ENCODE measurements around the gene SAMD11.
A peak's percentile ranks its signal among the peaks of the same experiment; 100 is the strongest.

The SAMD11 gene

DNA sequence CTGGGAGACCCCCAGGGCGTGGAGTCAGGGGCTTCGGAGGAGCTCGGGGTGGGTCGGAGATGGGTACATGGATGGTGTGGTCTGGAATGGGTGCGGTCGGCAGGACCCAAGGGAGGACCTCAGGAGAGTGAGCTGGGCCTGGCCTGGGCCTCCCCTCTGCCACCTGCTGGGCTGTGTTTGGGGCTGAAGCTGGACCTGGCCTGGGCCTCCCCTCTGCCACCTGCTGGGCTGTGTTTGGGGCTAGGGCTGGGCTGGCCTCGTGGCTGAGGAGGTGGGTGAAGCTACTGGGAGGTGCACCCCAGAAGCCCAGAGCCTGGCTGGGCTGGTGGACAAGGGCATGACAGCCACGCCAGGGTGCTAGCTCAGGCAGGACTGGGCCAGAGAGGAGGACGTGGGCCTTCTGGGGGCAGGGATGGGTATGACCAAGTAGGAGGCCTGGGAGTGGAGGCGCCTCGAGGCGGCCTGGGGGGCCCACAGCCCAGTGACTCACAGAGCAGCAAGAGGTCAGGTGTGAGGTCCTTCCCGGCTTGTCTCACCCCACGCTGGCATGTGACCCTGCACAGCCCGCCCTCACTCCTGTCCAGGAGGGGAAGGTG is 14.5 kb downstream of the SAMD11 start:
- no peak overlapping the region for H2AFZ ChIP-seq (ENCODE audit: low read depth, low read length)
- no peaks in the 10 kb centered on the region for H3K9me3 ChIP-seq (ENCODE audit: low read length)
- peaks cover 65% of the 10 kb centered on the region for H3K4me1 ChIP-seq (ENCODE audit: insufficient read depth, low read length)
- no peaks in the 10 kb centered on the region for H3K36me3 ChIP-seq (ENCODE audit: insufficient read depth, low read length)
- H3K27me3 ChIP-seq (ENCODE audit: insufficient read depth, low read length), result peaks cover 69% of the 10 kb centered on the region
- no peak overlapping the region for H3K4me3 ChIP-seq (ENCODE audit: low read length)

DNA sequence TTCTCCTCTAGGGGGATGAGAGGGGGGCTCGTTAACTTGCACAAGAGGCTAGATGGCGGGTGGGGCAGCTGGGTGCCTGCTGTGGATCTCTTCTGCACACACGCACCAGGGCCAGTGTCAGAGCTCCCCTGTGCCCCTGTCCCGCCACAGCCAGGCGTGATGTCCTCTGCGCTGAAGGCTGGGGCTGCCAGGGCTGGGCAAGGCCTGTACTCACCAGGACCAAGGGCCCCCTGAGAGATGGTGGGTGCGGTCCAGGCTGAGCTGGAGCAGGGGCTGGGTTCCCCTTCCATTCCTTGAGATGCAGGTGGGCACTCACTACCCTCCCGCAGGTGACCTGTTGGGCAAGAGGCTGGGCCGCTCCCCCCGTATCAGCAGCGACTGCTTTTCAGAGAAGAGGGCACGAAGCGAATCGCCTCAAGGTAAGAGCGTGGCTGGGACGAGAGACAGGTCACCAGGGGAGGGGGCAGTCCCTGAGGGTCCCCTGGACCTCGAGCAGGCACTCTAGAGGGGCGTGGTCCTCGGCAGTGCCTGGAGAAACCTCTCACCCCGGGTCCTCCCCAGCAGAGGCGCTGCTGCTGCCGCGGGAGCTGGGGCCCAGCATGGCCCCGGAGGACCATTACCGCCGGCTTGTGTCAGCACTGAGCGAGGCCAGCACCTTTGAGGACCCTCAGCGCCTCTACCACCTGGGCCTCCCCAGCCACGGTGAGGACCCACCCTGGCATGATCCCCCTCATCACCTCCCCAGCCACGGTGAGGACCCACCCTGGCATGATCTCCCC is 15.2 kb downstream of the SAMD11 start:
- Histone ChIP-seq H2AFZ (ENCODE audit: low read depth, low read length) (no peak overlapping the region), H3K4me1 (ENCODE audit: insufficient read depth, low read length) (peaks cover 71% of the 10 kb centered on the region)

DNA sequence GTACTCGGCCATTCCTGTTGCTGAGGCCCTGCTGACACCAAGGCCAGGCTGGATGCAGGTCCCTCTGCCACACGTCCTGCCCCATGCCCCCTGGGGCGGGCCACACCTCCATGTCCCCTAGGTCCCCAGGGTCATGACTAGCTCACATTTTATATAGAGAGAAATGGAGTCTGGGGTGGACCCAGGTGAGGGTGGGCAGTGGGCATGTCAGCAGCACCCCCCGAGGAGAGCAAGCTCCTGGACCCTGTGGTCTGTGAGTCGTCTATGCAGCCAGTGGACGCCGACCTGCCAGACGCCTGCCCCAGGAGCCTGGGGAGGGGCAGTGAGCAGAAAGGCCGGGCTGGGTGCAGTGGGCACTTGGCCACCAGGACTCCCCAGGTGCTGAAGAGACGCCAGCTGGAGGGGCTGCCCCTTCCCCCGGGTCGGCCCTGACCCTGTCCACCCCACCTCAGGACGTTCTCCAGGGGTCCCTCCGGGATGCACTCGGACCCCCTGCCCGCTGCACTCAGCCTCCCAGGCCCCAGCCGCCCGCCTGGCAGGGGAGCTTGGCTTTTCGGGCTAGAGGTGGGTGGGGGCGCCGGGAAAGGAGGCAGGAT is 15.9 kb downstream of the SAMD11 start:
- Histone ChIP-seq H3K4me3 (ENCODE audit: low read length) (no peak overlapping the region), H3K36me3 (ENCODE audit: insufficient read depth, low read length) (no peaks in the 10 kb centered on the region), H2AFZ (ENCODE audit: low read depth, low read length) (no peak overlapping the region), H3K4me1 (ENCODE audit: insufficient read depth, low read length) (peaks cover 76% of the 10 kb centered on the region), H3K27me3 (ENCODE audit: insufficient read depth, low read length) (peaks cover 70% of the 10 kb centered on the region), H3K9me3 (ENCODE audit: low read length) (no peaks in the 10 kb centered on the region)

More for the DNA sequence above, 15.2 kb downstream of the SAMD11 start:
- Histone ChIP-seq H3K27me3 (ENCODE audit: insufficient read depth, low read length) (peaks cover 69% of the 10 kb centered on the region), H3K4me3 (ENCODE audit: low read length) (no peak overlapping the region), H3K36me3 (ENCODE audit: insufficient read depth, low read length) (no peaks in the 10 kb centered on the region), H3K9me3 (ENCODE audit: low read length) (no peaks in the 10 kb centered on the region)

DNA sequence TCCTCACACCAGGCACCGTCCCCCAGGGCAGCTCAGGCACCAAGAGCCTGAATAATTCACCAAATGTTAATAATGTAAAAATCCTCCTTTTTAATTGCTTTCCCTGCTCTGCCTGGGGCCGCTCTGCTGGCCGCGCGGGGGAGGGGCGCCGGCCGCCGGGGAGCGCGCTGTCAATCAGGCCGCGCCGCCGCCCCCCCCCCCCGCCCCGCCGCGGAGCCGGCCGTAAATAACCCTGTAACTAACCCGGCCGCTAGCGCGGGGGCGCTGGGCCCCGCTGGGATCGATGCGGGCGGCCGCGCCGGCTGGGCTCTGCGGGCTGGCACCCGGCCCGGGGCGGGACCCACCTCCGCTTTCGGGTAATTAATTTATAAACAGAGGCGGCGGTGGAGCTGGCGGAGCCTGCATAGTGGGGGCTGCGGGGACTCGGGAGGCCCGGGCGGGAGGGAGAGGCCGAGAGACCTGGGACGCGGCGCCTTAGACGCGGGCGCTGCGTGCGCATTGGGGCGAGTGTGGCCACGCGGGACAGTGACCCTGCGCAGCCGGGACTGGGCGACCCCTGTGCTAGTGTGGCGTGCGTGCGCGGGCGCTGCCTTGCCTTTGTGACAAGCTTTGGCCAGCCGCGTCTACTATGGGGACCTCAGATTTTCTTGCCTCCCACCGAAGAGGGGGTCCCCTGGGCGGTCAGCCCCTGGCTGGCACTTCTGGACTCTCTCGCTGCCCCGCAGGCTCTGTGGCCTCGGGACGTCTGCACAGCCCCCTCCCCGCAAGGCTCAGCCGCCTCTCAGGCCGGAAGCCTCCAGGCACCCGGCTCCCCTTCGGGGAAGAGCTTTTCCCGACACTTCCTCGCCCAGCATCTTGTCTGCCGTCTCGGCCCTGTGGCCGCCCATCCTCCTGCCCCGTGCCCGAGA is 16.6 kb downstream of the SAMD11 start:
- no peaks in the 10 kb centered on the region for H3K9me3 ChIP-seq (ENCODE audit: low read length)
- no peak overlapping the region for H2AFZ ChIP-seq (ENCODE audit: low read depth, low read length)
- H3K36me3 ChIP-seq (ENCODE audit: insufficient read depth, low read length), result peaks cover 6% of the 10 kb centered on the region
- H3K4me3 ChIP-seq (ENCODE audit: low read length), result peak overlapping the region; percentile 2
- peaks cover 73% of the 10 kb centered on the region for H3K4me1 ChIP-seq (ENCODE audit: insufficient read depth, low read length)
- peaks cover 64% of the 10 kb centered on the region for H3K27me3 ChIP-seq (ENCODE audit: insufficient read depth, low read length)

DNA sequence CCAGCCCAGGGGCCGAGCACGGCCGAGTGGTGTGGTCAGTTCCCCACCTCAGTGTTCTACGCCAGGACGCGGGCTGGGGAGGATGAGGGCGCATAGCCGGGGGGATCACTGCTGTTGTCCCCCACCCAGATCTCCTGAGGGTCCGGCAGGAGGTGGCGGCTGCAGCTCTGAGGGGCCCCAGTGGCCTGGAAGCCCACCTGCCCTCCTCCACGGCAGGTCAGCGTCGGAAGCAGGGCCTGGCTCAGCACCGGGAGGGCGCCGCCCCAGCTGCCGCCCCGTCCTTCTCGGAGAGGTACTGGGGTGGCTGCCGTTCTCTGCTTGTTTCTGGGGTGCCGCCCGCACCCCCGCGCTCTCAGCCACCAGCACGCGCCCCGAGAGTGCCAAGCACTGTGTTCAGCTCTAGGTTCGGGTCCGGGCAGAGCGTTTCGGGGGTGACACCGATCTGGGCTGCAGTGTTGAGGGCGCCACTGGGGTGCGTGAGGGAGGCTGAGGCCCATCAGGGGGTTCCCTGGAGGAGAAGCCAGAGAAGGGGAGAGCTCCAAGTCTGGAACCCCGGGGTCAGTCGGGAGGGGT is 17.4 kb downstream of the SAMD11 start:
- Histone ChIP-seq H3K9me3 (ENCODE audit: low read length) (no peaks in the 10 kb centered on the region), H3K4me3 (ENCODE audit: low read length) (no peak overlapping the region), H2AFZ (ENCODE audit: low read depth, low read length) (no peak overlapping the region), H3K4me1 (ENCODE audit: insufficient read depth, low read length) (peaks cover 66% of the 10 kb centered on the region), H3K36me3 (ENCODE audit: insufficient read depth, low read length) (peaks cover 12% of the 10 kb centered on the region), H3K27me3 (ENCODE audit: insufficient read depth, low read length) (peaks cover 56% of the 10 kb centered on the region)

DNA sequence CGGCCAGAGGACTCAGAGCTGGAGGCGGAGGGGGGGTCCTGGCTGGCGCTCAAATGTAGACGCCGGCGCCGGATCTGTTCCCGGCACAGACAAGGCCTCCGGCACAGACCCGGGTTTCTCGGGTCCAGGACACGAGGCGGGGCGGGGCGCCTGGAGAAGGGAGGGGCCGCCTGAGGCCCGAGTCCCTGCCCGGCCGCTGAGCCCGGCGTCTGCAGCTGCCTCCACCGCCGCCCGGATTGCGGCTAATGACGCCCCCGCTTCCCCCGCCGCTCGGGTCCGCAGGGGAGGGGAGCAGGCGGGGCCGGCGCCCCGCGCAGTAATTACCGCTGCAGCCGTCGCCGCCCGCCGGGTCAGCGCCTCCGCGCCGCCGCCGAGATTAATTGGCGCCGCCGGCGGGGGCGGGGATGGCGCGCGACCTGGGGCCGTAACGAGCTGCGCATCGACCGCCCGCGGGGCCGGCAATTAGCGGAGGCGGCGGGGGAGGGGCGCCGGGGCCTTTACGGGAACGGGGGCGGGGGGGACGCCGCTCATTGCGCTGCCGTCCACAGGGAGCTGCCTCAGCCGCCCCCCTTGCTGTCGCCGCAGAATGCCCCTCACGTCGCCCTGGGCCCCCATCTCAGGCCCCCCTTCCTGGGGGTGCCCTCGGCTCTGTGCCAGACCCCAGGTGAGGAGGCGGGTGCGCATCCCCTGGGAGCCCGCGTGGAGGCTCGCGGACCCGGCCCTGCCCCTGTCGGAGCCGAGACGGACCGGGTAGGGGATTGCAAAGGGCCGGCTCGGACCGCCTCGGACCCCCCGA is 18.1 kb downstream of the SAMD11 start:
- H3K27me3 ChIP-seq (ENCODE audit: insufficient read depth, low read length), result peaks cover 52% of the 10 kb centered on the region
- no peak overlapping the region for H3K4me3 ChIP-seq (ENCODE audit: low read length)

DNA sequence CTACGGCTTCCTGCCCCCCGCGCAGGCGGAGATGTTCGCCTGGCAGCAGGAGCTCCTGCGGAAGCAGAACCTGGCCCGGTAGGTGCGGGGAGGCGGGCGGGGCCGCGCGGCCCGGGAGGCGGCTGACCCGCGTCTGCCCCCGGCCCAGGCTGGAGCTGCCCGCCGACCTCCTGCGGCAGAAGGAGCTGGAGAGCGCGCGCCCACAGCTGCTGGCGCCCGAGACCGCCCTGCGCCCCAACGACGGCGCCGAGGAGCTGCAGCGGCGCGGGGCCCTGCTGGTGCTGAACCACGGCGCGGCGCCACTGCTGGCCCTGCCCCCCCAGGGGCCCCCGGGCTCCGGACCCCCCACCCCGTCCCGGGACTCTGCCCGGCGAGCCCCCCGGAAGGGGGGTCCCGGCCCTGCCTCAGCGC is 18.7 kb downstream of the SAMD11 start:
- Histone ChIP-seq H3K27me3 (ENCODE audit: insufficient read depth, low read length) (peaks cover 49% of the 10 kb centered on the region), H3K9me3 (ENCODE audit: low read length) (no peaks in the 10 kb centered on the region), H3K36me3 (ENCODE audit: insufficient read depth, low read length) (peaks cover 22% of the 10 kb centered on the region), H2AFZ (ENCODE audit: low read depth, low read length) (no peak overlapping the region), H3K4me1 (ENCODE audit: insufficient read depth, low read length) (peaks cover 56% of the 10 kb centered on the region), H3K4me3 (ENCODE audit: low read length) (no peak overlapping the region)

More for the DNA sequence above, 18.1 kb downstream of the SAMD11 start:
- no peak overlapping the region for H2AFZ ChIP-seq (ENCODE audit: low read depth, low read length)
- H3K36me3 ChIP-seq (ENCODE audit: insufficient read depth, low read length), result peaks cover 16% of the 10 kb centered on the region
- peaks cover 60% of the 10 kb centered on the region for H3K4me1 ChIP-seq (ENCODE audit: insufficient read depth, low read length)
- no peaks in the 10 kb centered on the region for H3K9me3 ChIP-seq (ENCODE audit: low read length)

DNA sequence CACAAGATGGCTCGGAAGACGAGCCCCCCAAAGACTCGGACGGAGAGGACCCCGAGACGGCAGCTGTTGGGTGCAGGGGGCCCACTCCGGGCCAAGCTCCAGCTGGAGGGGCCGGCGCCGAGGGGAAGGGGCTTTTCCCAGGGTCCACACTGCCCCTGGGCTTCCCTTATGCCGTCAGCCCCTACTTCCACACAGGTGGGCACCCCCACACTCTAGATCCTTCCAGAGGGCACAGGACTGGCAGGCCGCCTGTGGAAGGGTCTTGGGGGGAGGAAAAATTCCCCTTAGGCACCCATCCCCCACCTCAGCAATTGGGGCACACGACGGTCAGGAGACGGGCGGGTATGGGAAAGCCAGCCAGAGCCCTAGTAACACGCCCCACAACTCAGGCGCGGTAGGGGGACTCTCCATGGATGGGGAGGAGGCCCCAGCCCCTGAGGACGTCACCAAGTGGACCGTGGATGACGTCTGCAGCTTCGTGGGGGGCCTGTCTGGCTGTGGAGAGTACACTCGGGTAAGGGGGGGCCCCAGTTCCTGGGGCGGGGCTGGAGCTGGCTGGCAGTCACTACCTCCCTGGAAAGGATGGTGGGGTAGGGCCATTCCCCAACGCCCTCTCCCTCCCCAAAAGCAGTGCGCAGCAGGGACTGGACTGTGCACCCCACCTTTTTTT is 19.3 kb downstream of the SAMD11 start:
- Histone ChIP-seq H3K27me3 (ENCODE audit: insufficient read depth, low read length) (peaks cover 43% of the 10 kb centered on the region), H3K9me3 (ENCODE audit: low read length) (no peaks in the 10 kb centered on the region), H3K4me1 (ENCODE audit: insufficient read depth, low read length) (peaks cover 54% of the 10 kb centered on the region), H2AFZ (ENCODE audit: low read depth, low read length) (no peak overlapping the region), H3K4me3 (ENCODE audit: low read length) (no peak overlapping the region), H3K36me3 (ENCODE audit: insufficient read depth, low read length) (peaks cover 27% of the 10 kb centered on the region)

DNA sequence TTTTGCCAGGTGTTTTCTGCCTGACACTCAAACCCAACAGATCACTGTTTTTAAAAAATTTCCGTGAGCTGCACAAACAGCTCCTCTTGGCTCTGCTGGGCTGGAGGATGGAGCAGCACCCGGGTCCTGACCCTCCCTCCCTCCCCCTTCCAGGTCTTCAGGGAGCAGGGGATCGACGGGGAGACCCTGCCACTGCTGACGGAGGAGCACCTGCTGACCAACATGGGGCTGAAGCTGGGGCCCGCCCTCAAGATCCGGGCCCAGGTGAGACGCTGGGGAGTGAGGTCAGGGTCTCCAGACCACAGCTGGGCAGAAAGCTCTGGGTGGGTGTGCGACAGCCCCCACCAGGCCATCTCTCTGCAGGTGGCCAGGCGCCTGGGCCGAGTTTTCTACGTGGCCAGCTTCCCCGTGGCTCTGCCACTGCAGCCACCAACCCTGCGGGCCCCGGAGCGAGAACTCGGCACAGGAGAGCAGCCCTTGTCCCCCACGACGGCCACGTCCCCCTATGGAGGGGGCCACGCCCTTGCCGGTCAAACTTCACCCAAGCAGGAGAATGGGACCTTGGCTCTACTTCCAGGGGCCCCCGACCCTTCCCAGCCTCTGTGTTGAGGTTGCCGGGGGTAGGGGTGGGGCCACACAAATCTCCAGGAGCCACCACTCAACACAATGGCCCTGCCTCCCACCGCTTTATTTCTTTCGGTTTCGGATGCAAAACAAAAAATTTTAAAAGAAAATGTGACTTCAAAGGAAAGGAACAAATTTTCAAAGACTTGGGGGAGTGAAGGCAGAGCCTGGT is 20.0 kb downstream of the SAMD11 start:
- Histone ChIP-seq H3K36me3 (ENCODE audit: insufficient read depth, low read length) (peaks cover 34% of the 10 kb centered on the region), H2AFZ (ENCODE audit: low read depth, low read length) (no peak overlapping the region), H3K4me3 (ENCODE audit: low read length) (no peak overlapping the region), H3K9me3 (ENCODE audit: low read length) (no peaks in the 10 kb centered on the region), H3K4me1 (ENCODE audit: insufficient read depth, low read length) (peaks cover 48% of the 10 kb centered on the region), H3K27me3 (ENCODE audit: insufficient read depth, low read length) (peaks cover 36% of the 10 kb centered on the region)

DNA sequence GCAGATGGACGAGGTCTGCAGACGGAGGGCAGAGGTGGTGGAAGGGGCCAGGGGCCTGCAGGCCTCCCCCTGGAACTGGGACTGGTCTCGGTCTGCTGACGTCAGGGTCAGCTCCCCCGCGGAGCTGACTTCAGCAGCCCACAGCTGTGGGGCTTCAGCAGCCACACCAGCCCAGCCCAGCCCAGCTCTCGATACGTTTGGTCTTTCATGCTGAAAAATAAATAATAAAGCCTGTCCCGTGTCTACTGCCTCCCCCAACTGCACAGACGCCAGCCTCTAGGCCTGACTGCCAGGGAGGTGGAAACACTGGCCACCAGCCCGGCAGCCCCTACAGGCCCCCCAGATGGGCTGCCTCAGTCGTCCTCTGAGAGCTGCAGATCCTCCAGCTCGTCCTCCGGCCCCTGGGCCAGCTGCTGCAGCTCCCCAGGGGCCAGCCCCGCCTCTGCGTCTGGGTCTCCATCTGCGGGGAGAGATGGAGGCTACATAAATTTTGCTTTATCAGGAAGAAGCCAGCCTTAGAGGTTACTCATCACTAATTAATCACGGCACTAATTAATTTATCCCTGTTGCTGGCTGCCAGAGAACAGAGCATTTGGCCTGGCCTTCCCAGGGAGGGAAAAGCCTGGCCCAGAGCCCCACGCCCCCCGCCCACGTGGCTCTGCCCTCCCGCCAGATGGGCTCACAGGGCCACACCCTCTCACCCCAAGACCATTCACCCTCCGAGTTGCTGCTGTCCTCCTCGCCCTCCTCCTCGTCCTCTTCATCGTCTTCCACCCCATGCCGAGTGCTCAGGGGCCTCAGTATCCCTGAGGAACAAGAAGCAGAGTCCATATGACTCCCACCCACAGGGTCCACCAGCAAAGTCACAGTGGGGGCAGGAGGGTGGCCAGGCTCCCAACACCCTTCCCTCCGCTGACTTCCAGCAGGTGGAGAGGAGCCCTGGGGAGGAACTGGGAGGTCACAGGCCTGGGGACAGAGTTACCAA is 20.9 kb downstream of the SAMD11 start:
- Histone ChIP-seq H2AFZ (ENCODE audit: low read depth, low read length) (no peak overlapping the region), H3K4me1 (ENCODE audit: insufficient read depth, low read length) (peaks cover 39% of the 10 kb centered on the region), H3K36me3 (ENCODE audit: insufficient read depth, low read length) (peaks cover 43% of the 10 kb centered on the region), H3K27me3 (ENCODE audit: insufficient read depth, low read length) (peaks cover 27% of the 10 kb centered on the region), H3K4me3 (ENCODE audit: low read length) (no peak overlapping the region), H3K9me3 (ENCODE audit: low read length) (no peaks in the 10 kb centered on the region)

All from neuron (in vitro differentiated cells).